Suprapubic skin (tissue), 3 donors: ENCODE data around the gene ZNF521.

Experiments used
- POLR2A ChIP-seq, 2 donors: fragments of 450-650 bp; IDR thresholded peaks; one replicate each; pipeline ENCODE4 v1.6.1; 2017; ENCODE audit warnings: antibody characterized with exemption in 2 of 2, mild to moderate bottlenecking in 2 of 2, moderate library complexity in 2 of 2
- TF ChIP-seq, protein P1 (sequence below), 2 donors: fragments of 200-600 bp in 1 of 2; fragments of 450-650 bp in 1 of 2; sonication (generic) in 1 of 2; IDR thresholded peaks; one replicate each; pipeline ENCODE4 v1.5.1; 2016 to 2019; ENCODE audit warnings: antibody characterized with exemption in 2 of 2, mild to moderate bottlenecking in 1 of 2, moderate library complexity in 1 of 2

DNA sequence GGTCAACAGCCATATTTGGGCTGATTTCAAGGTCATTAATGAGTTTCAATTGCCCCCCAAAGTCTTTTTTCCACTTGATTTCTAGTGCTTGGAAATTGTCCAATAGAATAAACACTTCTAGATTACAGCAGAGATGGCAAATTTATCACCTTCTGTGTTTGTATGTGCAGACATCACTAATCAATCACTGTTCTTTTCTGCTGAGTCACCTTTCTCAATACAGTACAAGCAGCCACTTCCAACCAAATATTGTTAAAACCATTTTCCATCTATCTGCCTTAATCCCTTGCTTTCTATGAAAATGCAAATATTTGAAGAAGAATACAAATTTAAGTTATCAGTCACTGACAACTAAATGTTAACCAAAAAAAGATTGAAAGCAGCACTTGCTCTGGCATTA lies 40.2 kb upstream of the ZNF521 start:
- TF ChIP-seq, protein P1, sequence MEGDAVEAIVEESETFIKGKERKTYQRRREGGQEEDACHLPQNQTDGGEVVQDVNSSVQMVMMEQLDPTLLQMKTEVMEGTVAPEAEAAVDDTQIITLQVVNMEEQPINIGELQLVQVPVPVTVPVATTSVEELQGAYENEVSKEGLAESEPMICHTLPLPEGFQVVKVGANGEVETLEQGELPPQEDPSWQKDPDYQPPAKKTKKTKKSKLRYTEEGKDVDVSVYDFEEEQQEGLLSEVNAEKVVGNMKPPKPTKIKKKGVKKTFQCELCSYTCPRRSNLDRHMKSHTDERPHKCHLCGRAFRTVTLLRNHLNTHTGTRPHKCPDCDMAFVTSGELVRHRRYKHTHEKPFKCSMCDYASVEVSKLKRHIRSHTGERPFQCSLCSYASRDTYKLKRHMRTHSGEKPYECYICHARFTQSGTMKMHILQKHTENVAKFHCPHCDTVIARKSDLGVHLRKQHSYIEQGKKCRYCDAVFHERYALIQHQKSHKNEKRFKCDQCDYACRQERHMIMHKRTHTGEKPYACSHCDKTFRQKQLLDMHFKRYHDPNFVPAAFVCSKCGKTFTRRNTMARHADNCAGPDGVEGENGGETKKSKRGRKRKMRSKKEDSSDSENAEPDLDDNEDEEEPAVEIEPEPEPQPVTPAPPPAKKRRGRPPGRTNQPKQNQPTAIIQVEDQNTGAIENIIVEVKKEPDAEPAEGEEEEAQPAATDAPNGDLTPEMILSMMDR (IDR thresholded peaks at IDR 0.05): no peak
- no peak for TF ChIP-seq POLR2A (IDR thresholded peaks at IDR 0.05)
